Cerebellar nuclear complex (tissue), 1 donor: ENCODE measurements around the gene PPP1R13B.
"Not testable (repeated sequence)": the region's sequence is repeated elsewhere in the genome, so short reads cannot be mapped to it uniquely, and the experiment has no call there.

ENCODE experiments used
- DNase-seq, 2 experiments: peaks; one replicate each; lab custom pipeline; 2025; lab: John Stamatoyannopoulos, UW

Gene PPP1R13B

DNA sequence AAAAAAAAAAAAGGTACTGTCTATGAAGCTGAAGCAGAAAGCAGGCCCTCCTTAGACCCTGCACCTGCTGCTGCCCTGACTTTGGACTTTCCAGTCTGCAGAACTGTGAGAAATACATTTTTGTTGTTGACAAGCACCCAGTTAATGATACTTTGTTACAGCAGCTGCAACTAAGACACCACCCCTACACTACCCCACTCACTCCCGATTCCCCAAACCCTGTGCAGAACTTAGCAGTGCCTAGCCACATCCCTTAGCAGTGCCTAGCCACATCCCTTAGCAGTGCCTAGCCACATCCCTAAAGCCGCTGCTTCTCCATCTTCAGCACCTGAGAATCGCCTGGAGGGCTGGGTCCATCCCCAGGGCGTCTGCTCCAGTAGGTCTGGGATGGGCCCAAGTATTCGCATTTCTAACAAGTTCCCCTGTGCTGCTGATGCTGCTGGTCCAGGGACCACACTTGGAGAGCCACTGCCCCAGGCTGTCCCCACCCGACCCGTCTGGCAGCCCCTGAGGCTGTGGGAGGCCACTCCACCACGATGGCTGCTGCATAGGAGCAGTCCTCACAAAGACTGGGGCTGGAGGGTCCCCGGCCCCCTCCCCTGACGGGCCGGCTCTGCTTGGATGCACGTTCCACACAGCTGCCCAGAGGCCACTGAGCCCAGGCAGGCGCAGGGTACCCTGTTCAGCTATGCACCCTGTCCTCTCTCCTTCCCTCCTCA, 10.8 kb upstream of the PPP1R13B start:
- DNase-seq = no peak

DNA sequence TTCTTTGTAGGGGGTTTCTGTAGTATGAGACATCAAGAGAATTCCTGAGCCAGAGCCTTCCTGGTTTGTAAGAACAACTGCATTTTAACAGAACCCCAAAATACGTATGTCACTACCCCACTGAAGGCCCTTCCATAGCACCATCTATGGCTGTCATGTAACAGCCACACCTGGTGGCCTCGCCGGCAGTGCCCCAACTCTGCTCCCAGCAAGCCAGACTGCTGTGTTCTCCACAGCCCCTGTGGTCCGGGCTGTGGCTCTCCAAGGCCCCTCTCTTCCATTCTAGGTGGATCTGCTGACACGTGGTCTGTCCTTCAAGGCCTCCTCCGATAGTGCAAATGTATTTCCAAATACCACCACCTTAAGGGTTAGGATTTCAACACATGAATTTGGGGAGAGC, 9.9 kb upstream of the PPP1R13B start:
- no peak for DNase-seq

DNA sequence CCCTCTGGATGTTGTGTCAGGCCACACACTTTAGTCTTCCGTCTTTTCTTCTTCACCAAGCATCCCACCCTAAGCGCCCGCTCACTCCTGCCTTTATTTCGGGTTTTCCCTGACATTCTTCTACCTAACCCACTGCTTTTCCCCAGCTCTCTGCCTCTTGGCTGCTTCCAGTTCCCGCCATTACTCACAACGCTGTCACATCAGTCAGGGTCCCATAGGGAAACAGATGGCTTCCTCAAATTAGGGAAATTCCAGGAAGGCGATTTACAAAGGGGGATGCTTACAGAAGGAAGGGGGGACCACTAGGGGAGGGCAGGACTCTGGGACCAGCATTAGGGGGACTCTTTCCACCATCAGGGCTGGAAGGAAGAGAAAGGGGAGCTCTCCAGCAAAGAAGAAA, 9.2 kb upstream of the PPP1R13B start:
- DNase-seq = no peak

DNA sequence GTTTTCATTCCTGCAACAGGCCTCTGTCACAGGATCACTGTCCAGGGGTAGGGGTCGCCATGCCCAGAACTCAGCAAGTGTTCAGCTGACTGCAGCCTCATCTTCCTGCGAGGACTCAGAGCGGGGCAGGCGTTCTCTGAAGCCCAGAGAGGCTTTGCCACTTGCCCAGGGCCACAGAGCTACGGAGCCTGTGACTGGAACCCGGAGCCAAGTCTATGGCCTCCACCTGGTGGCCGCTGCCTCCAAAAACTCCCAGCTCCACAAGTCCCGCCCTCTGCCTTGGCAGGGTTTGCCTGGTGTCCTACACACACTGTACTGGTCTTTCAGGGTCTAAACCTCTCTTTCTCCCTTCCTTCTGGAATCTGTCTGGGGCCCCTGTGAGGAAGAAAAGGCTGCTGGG, 8.7 kb upstream of the PPP1R13B start:
- DNase-seq = no peak

DNA sequence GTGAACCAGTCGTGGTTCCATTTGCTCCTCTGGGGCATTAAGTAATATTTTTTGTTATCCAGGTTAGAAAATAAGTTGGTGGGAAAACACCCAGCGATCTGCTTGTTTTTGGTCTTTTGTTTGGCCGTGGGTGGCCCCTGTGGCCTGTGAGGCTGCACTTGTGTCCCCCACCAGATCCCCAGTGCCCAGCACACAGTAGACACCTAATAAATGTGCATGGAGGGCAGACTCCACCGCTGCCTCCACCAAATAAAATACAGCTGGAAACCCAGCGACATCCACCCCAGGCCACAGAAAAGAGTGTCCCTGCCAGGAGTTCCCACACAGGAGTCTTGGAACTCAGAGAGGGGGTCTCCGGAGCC, 8.3 kb upstream of the PPP1R13B start:
- DNase-seq = no peak

DNA sequence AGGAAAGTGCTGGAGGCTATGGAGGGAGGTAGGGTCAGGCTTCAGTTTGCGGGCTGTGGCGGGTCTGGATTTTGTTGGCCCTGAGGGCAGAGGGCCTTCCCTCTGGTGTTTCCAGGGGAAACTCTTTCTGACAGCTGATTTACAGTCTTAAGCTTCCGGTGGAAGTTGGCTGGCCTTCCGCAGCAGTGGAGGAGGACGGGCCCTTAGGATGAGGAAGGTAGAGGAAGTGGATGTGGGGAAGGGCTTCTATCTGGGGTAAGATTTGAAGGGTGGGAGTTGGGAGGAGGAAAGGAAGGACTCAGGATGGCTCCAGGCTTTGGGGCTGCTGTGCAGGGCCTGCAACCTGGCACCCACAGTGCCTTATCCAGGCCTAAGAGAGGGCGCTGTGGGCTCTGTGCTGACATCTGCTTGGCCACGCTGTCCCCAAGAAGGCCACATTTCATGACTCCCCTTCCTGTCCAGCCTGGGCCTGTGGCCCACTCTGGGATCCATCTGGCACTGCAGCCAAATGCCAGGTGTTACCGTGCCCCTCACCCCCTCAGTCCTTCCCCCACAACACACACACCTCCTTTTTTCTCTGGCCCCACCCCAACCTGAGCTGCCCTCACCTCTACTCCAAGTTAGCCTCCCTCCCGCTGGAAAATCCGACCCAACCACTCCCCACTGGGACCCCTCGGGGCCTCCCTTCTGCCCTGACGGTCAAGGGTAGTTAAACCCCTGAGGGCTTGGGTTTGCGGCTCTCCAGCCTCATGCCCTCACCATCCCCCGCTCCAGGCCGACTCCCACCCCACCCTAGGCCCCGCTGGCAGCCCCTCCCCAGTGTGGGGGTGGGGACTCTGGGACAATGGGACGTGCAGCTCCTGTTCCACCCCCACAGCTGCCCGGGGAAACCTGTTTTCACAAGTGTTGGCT, 7.7 kb upstream of the PPP1R13B start:
- no peak for DNase-seq

DNA sequence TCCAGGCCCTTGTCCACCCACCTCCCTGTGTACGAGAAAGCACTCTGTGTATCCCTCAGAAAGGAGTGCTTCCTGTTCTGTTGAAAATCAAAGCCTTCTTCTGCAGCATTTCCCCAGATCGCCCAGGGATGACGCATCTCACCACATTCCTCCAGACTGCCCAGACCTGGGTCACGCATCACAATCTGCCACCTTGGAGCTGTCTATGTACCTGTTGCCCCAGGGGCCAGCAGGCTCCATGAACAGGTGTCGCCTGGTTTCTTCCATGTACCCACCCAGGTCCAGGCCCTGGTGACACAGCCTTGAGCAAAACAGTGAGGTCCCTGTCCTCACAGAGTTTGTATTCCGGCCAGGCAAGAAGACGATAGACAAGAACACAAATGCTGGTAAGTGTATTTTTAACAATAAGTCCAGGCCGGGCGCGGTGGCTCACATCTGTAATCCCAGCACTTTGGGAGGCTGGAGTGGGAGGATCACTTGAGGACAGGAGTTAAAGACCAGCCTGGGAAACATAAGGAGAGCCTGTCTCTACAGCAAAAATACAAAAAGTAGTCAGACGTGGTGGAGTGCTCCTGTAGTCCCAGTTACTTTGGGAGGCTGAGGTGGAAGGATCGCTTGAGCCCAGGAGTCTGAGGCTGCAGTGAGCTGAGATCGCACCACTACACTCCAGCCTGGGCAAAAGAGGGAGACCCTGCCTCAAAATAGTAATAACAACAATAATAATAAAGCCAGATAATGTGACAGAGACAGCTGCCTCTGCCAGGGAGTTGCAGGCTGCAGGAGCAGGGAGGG, 6.8 kb upstream of the PPP1R13B start:
- DNase-seq = no peak

DNA sequence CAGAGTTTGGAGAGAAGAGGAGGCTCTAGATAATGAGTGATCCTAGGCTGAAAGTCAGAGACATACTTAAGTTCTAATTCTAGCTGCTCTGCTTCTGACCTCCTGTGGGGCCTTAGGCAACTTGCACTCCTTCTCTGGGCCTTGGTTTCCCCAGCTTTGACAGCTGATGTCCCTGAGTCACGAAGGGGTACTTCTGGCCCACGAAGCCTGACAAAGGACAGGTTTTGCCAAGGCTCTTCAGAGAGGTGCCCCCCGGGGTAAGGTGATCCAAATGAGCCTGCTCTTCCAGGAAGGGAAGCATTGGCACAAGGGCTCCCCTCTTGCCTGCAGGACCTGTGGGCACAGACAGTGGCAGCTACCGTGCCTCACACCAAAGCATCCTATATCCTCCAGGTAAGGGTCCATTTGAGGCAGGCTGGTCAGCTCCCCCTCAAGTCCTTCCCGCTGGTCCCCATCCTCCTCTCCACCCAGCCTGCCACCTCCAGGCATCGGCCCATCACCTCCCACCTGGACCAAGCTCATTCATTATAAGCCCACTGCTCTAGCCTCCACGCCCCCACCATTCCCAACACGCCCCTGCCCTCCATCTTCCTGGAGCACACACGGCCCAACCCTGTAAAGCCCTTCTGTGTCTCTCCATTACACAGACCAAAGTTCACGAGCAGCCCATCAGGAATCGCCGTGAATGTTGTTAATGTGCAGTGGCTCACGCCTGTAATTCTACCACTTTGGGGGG, 1.9 kb upstream of the PPP1R13B start:
- DNase-seq = no peak

DNA sequence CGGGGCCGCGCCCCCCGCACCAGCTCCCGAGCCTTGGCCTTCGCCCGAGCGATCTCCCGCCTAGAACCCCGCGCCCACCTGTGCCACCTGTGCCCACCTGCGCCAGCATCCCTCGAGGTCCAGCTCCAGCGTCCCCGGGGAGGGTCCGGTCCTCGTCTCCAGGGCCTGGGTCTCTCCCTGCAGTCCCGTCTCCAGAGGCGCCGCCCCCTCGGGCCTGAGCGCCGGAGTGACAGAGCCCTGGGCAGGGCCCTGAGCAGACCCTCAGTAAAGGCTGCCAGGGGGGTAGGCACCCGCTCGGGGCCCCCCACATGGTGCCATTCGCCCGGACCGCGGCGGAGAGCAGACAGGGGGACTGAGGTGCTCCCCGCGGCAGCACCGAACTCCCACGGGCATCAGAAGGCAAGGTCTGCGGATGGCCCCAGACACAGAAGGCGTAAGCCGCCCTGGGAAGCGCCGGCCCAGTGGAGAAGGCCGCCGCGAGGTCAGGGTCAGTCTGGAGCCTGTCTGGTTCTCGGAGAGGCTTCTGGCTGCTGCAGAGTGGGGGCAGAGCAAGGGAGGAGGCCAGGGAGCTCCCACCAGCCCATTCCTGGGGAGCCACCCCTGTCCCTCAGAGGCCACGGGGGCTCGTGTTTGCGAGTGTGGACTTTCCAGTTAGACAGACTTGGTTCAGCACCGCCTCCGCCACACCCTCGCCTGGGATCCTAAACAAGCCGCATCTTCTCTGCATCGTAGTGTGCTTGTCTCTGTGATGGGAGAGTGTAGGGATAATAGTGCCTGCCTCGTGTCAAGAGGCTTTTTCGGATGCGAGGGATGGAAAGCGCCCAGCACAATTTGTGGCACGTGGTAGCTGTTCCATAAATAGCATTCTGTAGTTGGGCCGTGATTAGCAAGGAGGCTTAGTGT, 1.1 kb upstream of the PPP1R13B start:
- no peak for DNase-seq

DNA sequence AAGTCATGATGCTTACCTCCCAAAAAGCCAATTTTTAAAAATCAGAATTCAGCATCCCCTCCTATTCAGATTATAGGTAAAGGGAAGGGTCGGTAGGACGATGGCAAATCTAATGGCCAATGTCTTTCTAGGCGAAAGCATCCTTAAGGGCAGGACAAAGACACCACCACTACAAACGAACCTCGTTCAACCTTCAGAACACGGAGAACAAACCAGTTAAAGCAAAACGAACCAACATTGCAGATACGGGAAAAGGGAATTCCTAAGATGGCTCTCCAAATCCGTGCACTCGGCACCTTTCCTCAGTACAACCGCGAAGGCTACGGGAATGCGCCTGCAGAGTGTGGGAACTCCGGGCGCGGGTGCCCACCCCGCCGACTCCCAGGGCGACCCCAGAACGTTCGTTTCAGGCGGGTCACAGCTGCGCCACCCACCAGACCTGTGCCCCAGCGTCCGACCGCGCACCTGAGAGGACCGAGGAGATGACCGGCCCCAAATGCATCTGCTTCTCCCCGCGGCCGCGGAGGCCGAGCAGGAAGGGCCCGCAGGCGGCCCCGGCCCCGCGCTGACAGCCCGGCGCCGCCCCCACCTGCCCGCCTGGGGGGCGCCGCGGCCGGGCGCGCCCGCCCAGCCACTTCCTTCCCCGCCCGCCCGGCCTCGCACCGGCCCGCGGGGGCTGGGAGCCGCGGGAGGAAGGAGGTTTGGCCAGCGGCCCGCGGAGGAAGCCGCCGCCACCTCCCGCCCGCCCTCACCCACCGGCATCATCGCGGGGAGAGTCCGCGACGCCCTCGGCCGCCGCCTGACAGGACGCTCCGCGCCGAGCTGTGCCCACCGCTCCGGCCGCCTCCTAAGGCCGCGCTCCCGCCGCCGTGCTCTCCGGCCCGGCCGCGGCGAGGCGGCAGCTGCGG, 578 bp downstream of the PPP1R13B start:
- no peak for DNase-seq

DNA sequence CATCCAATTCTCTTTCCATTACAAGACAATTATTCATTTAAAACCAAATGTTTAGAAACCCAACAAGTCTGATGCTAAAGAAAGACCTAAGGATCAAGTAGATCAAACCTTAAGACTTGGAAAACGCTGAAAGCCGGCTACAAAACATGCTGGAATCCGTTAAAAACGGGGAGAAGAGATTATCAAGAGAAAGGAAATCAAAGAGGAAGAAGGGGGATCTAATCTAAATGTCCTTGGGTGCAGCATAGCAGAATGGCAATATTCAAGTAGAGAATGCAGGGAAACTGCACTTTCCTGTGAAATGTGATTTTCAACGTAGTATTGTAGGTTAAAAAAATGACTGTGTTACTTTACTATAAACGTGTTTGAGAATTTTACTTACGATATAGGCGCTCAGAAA, 1.3 kb downstream of the PPP1R13B start:
- no peak for DNase-seq

DNA sequence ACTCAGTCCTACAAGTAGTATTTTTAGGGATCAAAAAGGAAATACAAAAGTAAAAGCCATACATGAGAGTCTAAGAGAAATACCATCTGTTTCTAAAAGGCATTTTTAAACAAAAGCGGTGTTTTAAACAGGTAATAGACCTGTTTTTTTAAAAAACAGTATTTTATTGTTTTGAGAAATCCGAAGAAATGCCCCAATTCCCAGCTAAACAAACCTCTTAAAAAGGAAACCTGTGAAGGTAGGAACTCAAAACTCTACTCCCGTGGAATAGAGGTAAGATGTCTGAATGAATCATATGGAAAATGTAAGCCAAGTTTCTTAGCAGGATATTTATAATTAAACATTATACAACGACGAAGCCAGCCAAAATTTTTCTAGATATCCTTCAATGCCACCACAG, 2.0 kb downstream of the PPP1R13B start:
- DNase-seq = no peak

DNA sequence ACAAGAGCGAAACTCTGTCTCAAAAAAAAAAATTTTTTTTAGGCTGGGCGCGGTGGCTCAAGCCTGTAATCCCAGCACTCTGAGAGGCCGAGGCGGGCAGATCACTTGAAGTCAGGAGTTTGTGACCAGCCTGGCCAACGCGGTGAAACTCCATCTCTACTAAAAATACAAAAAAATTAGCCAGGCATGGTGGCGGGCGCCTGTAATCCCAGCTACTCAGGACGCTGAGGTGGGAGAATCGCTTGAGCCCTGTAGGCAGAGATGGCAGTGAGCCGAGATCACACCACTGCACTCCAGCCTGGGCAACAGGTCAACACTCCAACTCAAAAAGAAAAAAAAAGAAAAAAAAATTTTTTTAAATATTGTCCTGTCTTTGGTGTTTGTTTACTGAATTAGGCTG, 6.1 kb downstream of the PPP1R13B start:
- DNase-seq = not testable (repeated sequence)

DNA sequence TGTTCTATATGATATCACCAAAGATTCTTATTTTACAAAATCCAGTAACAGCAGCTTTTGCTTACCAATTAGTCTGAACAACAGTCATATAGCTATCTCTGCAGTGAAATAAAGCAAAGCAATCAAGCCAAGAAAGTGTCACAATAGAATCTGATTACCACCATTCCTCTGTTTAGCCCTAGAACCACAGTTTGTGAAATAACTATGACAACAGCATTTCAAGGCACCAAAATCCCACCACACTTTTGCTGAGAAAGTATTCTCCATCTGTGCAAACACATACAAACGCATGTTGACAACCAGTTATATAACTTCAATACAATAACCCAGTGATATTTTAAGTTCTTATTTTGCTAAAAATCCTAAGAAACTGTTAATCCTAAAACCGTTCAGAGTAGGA, 7.4 kb downstream of the PPP1R13B start:
- DNase-seq = no peak

DNA sequence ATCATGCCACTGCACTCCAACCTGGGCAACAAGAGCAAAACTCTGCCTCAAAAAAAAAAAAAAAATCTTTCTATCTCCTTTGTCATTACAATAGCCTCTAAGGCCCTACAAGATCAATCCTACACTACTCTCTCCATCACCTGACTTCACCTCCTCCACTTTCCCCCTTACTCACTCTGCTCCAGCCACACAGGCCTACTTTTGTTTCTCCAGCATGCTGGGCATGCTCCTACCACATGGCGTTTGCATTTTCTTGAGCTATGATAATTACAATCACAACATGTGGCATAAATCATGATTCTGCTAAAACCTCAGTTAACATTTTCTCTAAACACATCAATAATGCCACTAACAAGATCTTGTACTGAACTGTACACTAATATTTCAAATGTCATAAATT, 7.8 kb downstream of the PPP1R13B start:
- no peak for DNase-seq

DNA sequence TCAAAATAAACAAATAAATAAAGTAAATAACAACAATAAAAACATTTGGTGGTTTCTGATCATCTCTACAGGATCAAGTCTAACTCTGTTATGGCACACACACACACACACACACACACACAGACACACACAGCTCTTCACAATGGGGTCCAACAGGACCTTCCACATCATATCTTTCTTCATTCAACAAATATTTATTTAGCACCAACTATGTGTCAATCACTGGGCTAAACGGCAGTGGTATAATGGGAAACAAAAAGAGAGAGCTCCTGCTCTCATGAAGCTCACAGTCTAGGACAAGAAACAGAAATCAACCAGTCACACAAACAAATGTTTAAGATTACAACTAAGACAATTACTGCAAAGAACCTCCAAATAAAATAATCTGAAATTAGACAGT, 9.3 kb downstream of the PPP1R13B start:
- DNase-seq = no peak

DNA sequence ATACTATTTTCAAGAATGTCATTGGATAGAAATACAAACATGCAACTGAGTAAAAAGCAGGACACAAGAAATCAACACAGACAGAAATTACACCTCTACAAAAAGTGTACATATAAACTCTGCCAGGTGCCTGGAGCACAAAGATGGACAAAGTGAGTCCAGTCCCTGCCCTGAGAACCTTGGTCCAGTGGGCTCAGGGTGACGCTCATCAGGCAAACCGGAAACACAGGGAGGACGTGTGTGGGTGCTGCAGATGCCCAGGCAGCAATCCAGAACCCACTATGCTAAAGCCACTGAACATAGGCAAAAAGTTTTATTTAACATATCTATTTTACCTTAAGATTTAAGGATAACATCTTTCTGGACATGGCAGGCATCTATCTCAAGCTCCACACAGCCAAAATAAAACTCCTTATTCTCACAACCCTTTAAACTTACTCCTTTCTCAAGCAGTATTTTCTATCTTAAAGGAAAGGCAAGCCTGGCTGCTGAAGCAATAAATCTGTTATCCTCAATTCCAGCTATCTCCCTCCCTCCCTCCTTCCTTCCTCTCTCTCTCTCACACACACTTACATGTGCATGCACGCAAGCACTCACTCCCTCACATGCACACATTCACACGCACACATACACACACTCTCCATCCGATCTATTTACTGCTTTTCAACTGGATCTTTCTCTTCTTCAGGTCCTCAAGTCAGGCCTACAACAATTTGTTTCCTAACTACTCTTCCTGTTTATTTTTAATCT, 10.2 kb downstream of the PPP1R13B start:
- DNase-seq = no peak

DNA sequence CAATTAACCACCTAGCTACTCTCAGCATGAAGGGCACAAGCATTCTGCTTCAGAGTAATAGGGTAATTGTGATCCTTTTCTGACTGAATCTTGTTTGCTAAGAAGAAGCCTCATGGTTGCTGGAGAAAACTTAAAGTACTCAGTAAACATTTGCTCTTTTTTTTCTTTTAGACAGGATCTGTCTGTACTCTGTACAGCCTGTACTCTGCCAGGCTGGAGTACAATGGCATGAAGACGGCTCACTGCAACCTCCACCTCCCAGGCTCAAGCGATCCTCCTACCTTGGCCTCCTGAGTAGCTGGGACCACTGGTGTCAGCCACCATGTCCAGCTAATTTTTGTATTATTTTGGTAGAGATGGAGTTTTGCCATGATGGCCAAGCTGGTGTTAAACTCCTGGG, 12.4 kb downstream of the PPP1R13B start:
- DNase-seq = no peak

DNA sequence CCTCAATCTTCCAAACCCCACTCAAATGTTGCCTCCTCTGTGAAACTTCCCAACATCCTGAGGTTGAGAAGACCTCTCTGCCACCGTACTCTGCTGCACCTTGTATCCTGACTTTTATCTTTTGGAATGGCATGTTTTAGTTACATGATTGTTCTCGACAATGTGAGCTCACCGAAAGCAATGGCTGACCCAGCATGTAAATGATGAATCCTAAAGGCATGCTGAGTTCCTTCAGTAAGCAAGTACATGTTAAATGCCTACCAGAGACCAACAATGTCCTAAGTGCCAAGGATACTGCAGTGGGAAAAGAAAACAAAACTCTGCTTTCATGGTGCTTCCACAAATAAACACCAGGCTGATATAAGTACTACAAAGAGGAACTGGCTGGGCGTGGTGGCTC, 13.7 kb downstream of the PPP1R13B start:
- DNase-seq = no peak
